HepG2 (cell line): Measurements from ENCODE around the gene WDR81. TPM values are rescaled to one million over a fixed set of nuclear protein-coding genes. Genes with fewer than 3 reads are reported as not detected.

Experiments used
- ATAC-seq: fragments of 200-7000 bp; cut with Tn5 transposase; 3 replicates; pipeline ENCODE4 v1.9.1; 2020; ENCODE audit warnings: mild to moderate bottlenecking, moderate library complexity
- BruUV-seq: library from RNA; stranded (reverse); fragments of 400-500 nt; replicated peaks from 2 replicates; lab custom pipeline; 2021; lab: Mats Ljungman, UMichigan
- CTCF ChIA-PET: fragments of 300-600 bp; formaldehyde crosslinking; extraction: SDS; loops from one replicate; lab custom pipeline; 2021; ENCODE audit warnings: low total read pairs, inconsistent platforms, low intra/inter-chr PET ratio; lab: Yijun Ruan, JAX
- POLR2A ChIA-PET: fragments of 350-600 bp; sonication (Branson Sonifier 250); formaldehyde crosslinking; loops from one replicate; lab custom pipeline; 2020; ENCODE audit warnings: antibody characterized with exemption, inconsistent platforms; lab: Yijun Ruan, JAX
- DNase-seq: peaks from one replicate; pipeline ENCODE4 v3.0.0-alpha.2; 2015; ENCODE audit warnings: low spot score
- FAIRE-seq: peaks from 3 replicates; lab custom pipeline; 2011; peaks lifted over from hg19 to GRCh38; lab: Jason Lieb, UNC
- H2AFZ ChIP-seq: one replicate; pipeline ENCODE4 v1.6.1; 2011; ENCODE audit warnings: low read length, inconsistent platforms
- H3K27ac ChIP-seq: fragments of 300-600 bp; 3 replicates; pipeline ENCODE4 v1.8.0; 2011; ENCODE audit warnings: mixed run types, mild to moderate bottlenecking, mixed read lengths, low read length, inconsistent platforms; ENCODE audit not compliant: insufficient read depth; ENCODE audit errors: extremely low read length
- H3K27me3 ChIP-seq, 2 experiments: fragments of 200-600 bp in 1 of 2; 2 replicates in 1 of 2; 3 replicates in 1 of 2; pipeline versions ENCODE4 v1.6.0 to v1.8.0; 2011; ENCODE audit warnings: low read length in 2 of 2, mild to moderate bottlenecking in 2 of 2, moderate library complexity in 2 of 2, inconsistent platforms in 1 of 2; ENCODE audit not compliant: insufficient read depth in 2 of 2, control insufficient read depth in 1 of 2
- H3K36me3 ChIP-seq, 2 experiments: fragments of 200-600 bp in 1 of 2; replicated peaks in 1 of 2; 2 replicates in 1 of 2; 3 replicates in 1 of 2; pipeline versions ENCODE4 v1.5.1 to v1.8.0; 2011; ENCODE audit warnings: low read length in 2 of 2, inconsistent platforms in 1 of 2; ENCODE audit not compliant: insufficient read depth in 2 of 2, control insufficient read depth in 1 of 2
- H3K4me1 ChIP-seq: 2 replicates; pipeline ENCODE4 v1.5.1; 2012; ENCODE audit warnings: low read length, inconsistent platforms; ENCODE audit not compliant: insufficient read depth
- H3K4me2 ChIP-seq: 2 replicates; pipeline ENCODE4 v1.6.0; 2011; ENCODE audit warnings: low read depth, low read length, inconsistent platforms
- H3K4me3 ChIP-seq, 3 experiments: fragments of 200-600 bp in 1 of 3; sonication (generic), shearing (Covaris generic) in 1 of 3; replicated peaks in 1 of 3; 2 replicates each; pipeline ENCODE4 v1.5.1; 2011 to 2016; ENCODE audit warnings: low read length in 3 of 3, inconsistent platforms in 2 of 3, low read depth in 2 of 3, mild to moderate bottlenecking in 2 of 3, control low read depth in 1 of 3, mixed read lengths in 1 of 3; ENCODE audit not compliant: insufficient read depth in 1 of 3
- H3K79me2 ChIP-seq: one replicate; pipeline ENCODE4 v1.6.1; 2011; ENCODE audit warnings: low read length, inconsistent platforms; ENCODE audit not compliant: insufficient read depth
- H3K9ac ChIP-seq: 2 replicates; pipeline ENCODE4 v1.6.0; 2011; ENCODE audit warnings: mild to moderate bottlenecking, low read depth, low read length, inconsistent platforms; ENCODE audit not compliant: insufficient read depth
- H3K9me3 ChIP-seq: 2 replicates; pipeline ENCODE4 v1.5.1; 2012; ENCODE audit warnings: mild to moderate bottlenecking, low read length
- H4K20me1 ChIP-seq: 2 replicates; pipeline ENCODE4 v1.6.0; 2011; ENCODE audit warnings: inconsistent platforms, mild to moderate bottlenecking, low read length, moderate library complexity; ENCODE audit not compliant: insufficient read depth
- AGO2 ChIP-seq: fragments of 200-400 bp; formaldehyde crosslinking; optimal IDR thresholded peaks from 2 replicates; pipeline ENCODE3; 2017; ENCODE audit warnings: mild to moderate bottlenecking, low read depth, low read length, moderate library complexity
- ARID2 ChIP-seq: sonication (generic); formaldehyde crosslinking; IDR thresholded peaks from 2 replicates; pipeline ENCODE4 v1.8.1; 2022; ENCODE audit warnings: mild to moderate bottlenecking, missing genetic modification reagents, borderline replicate concordance
- GZF1 ChIP-seq: sonication (generic); formaldehyde crosslinking; IDR thresholded peaks from 2 replicates; pipeline ENCODE4 v1.5.1; 2020; ENCODE audit warnings: mild to moderate bottlenecking, missing genetic modification reagents
- HNRNPL ChIP-seq: fragments of 200-400 bp; formaldehyde crosslinking; IDR thresholded peaks from 2 replicates; pipeline ENCODE4 v1.6.1; 2017; ENCODE audit warnings: mild to moderate bottlenecking, low read depth, low read length
- NPAS2 ChIP-seq: sonication (generic); formaldehyde crosslinking; IDR thresholded peaks from 2 replicates; pipeline ENCODE4 v1.8.0; 2022; ENCODE audit warnings: mild to moderate bottlenecking, missing genetic modification reagents, borderline replicate concordance
- XRCC5 ChIP-seq: fragments of 200-400 bp; formaldehyde crosslinking; optimal IDR thresholded peaks from 2 replicates; pipeline ENCODE3; 2017; ENCODE audit warnings: mild to moderate bottlenecking, low read length
- ZNF235 ChIP-seq: sonication (generic); formaldehyde crosslinking; IDR thresholded peaks from 2 replicates; pipeline ENCODE4 v1.8.1; 2023; ENCODE audit warnings: mild to moderate bottlenecking, missing genetic modification reagents, borderline replicate concordance
- ZNF274 ChIP-seq: sonication (generic); formaldehyde crosslinking; IDR thresholded peaks from 2 replicates; pipeline ENCODE4 v1.5.1; 2020; ENCODE audit warnings: mild to moderate bottlenecking, missing genetic modification reagents
- ZNF891 ChIP-seq: sonication (generic); formaldehyde crosslinking; IDR thresholded peaks from 2 replicates; pipeline ENCODE4 v1.5.0; 2020; ENCODE audit warnings: mild to moderate bottlenecking, missing genetic modification reagents
- WGBS: methylation state at CpG from one replicate; pipeline ENCODE4 v1.1.6; 2017; ENCODE audit warnings: low lambda C conversion rate; 5-methylcytosine and 5-hydroxymethylcytosine counted together
- in situ Hi-C: cut with HindIII; loops from 2 replicates; pipeline ENCODE4 v1.10.0; 2017; ENCODE audit warnings: low pct_unique_long_range_greater_than_20kb; ENCODE audit not compliant: extremely low pct_ligation_motif_present
- intact Hi-C: fragments of 100-400 bp; cut with micrococcal nuclease; formaldehyde crosslinking; loops from one replicate; pipeline ENCODE4 v1.10.0; 2022; ENCODE audit not compliant: unreplicated experiment
- polyA plus RNA-seq, 8 experiments: library from polyadenylated mRNA; depleted of rRNA in 3 of 8; stranded (reverse) in 7 of 8; unstranded in 1 of 8; fragments of >200 nt; fragmentation: Illumina TruSeq in 4 of 8; extraction: Trizol in 4 of 8; gene quantifications; 2 replicates each; pipeline versions ENCODE4 v1.2.1 to v1.2.3, GENCODE V29; 2011 to 2016; ENCODE audit warnings: low read depth in 4 of 8, missing spikeins in 1 of 8, mixed read lengths in 1 of 8; ENCODE audit not compliant: insufficient read depth in 1 of 8
- total RNA-seq, 5 experiments: library from RNA; depleted of rRNA; stranded (reverse); fragments of >200 nt; fragmentation: Illumina TruSeq; extraction: Trizol; gene quantifications; 2 replicates each; pipeline ENCODE4 v1.2.3, GENCODE V29; 2016; ENCODE audit warnings: low read depth in 1 of 5
- TF ChIP-seq, protein P1 (sequence below): sonication (generic); formaldehyde crosslinking; IDR thresholded peaks from 2 replicates; pipeline ENCODE4 v1.4.0; 2020; ENCODE audit warnings: missing genetic modification reagents
- TF ChIP-seq, protein P2 (sequence below): sonication (generic); formaldehyde crosslinking; IDR thresholded peaks from 2 replicates; pipeline ENCODE4 v1.5.1; 2020; ENCODE audit warnings: mild to moderate bottlenecking, missing genetic modification reagents, moderate library complexity
- TF ChIP-seq, protein P3 (sequence below): sonication (generic); formaldehyde crosslinking; IDR thresholded peaks from 2 replicates; pipeline ENCODE4 v1.4.0; 2020; ENCODE audit warnings: missing genetic modification reagents, low read depth, mild to moderate bottlenecking, borderline replicate concordance

The WDR81 gene
- total and polyA plus RNA-seq, 2 of the 13 experiments (the other 11 are each of a cell fraction or from before 2014, with no cell fraction given), result 9.1 to 16.7 TPM

DNA sequence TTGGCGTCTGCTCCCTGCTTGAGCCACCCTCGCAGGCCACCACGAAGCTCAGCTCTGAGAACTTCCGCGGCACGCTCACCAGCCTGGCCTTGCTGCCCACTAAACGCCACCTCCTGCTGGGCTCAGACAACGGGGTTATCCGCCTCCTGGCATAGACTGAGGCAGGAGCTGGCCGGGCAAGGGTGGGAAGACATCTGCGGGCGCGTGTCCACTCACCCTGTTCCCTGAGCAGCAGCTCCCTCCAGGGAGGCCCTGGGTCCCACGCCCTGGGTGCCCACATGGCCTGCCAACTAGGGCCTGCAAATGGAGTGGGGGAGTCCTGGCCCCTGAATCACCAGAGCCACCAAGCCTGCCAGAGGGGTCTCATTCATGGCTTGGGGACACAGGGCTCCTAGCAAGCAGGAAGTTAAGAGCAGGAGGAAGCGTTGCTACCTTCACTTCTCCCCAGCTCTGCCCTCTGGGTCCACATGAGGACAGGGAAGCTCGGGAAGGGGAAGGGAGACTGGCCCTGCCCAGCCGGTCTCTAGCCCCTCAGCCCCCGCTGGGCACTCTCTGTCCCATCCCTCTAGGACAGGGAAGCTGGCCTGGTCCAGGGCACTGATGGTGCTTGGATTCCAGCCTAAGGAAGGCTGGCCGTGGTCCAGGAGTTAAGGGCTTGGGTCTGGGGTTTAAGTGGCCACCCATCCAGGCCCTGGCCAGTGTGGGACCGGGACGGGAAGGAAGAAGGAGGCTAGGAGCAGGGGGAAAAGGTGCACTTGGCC, 13.2 kb downstream of the WDR81 start:
- intact Hi-C loops (no loop called here), in situ Hi-C loops (no loop called here)
- H3K4me3 ChIP-seq, result peak overlapping the region in 1 of 3 experiments; percentile 34; a peak in 1 of 6 replicates
- H3K36me3 ChIP-seq, result peaks cover 5% of the 10 kb centered on the region in 2 experiments; a peak in 4 of 5 replicates
- no peaks in the 10 kb centered on the region for H4K20me1 ChIP-seq
- H3K27me3 ChIP-seq, result no peaks in the 10 kb centered on the region
- no TSS peak for BruUV-seq
- H3K9ac ChIP-seq, result no peak overlapping the region
- no peaks in the 10 kb centered on the region for H3K9me3 ChIP-seq
- ChIA-PET CTCF (no interaction called here), POLR2A (interaction anchor here (1.1 to 4.3 kb wide), 6 partner anchors 12 to 36 kb away, joined by 4 to 283 read pairs (median 116); partner anchors contain the start of genes SERPINF1 and WDR81)
- FAIRE-seq (no peak), ATAC-seq (no peak), DNase-seq (no peak)
- WGBS, result 91% methylated on average over 11 of the region's 21 CpGs
- no peak overlapping the region for H2AFZ ChIP-seq
- peak overlapping the region; percentile 83 for H3K27ac ChIP-seq
- H3K4me2 ChIP-seq, result peak overlapping the region; percentile 56; the same call in 1 of the 2 replicates
- peaks cover 7% of the 10 kb centered on the region for H3K79me2 ChIP-seq
- peaks cover 60% of the 10 kb centered on the region for H3K4me1 ChIP-seq
- TF ChIP-seq ARID2, result no peak
- TF ChIP-seq, protein P1, sequence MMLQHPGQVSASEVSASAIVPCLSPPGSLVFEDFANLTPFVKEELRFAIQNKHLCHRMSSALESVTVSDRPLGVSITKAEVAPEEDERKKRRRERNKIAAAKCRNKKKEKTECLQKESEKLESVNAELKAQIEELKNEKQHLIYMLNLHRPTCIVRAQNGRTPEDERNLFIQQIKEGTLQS (CRISPR knock-in tag), result no peak
- 0 out of 2 replicates have a peak, but pooled peaks have one; percentile 38 for TF ChIP-seq ZNF274 (CRISPR knock-in tag)
- peak; percentile 70 for TF ChIP-seq AGO2
- 0 out of 2 replicates have a peak, but pooled peaks have one; percentile 26 for TF ChIP-seq ZNF891
- TF ChIP-seq, protein P2, sequence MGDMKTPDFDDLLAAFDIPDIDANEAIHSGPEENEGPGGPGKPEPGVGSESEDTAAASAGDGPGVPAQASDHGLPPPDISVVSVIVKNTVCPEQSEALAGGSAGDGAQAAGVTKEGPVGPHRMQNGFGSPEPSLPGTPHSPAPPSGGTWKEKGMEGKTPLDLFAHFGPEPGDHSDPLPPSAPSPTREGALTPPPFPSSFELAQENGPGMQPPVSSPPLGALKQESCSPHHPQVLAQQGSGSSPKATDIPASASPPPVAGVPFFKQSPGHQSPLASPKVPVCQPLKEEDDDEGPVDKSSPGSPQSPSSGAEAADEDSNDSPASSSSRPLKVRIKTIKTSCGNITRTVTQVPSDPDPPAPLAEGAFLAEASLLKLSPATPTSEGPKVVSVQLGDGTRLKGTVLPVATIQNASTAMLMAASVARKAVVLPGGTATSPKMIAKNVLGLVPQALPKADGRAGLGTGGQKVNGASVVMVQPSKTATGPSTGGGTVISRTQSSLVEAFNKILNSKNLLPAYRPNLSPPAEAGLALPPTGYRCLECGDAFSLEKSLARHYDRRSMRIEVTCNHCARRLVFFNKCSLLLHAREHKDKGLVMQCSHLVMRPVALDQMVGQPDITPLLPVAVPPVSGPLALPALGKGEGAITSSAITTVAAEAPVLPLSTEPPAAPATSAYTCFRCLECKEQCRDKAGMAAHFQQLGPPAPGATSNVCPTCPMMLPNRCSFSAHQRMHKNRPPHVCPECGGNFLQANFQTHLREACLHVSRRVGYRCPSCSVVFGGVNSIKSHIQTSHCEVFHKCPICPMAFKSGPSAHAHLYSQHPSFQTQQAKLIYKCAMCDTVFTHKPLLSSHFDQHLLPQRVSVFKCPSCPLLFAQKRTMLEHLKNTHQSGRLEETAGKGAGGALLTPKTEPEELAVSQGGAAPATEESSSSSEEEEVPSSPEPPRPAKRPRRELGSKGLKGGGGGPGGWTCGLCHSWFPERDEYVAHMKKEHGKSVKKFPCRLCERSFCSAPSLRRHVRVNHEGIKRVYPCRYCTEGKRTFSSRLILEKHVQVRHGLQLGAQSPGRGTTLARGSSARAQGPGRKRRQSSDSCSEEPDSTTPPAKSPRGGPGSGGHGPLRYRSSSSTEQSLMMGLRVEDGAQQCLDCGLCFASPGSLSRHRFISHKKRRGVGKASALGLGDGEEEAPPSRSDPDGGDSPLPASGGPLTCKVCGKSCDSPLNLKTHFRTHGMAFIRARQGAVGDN (CRISPR knock-in tag), result peak; percentile 1; the same call in 1 of the 2 replicates
- TF ChIP-seq GZF1 (CRISPR knock-in tag), result no peak
- TF ChIP-seq XRCC5, result peak; percentile 47
- no peak for TF ChIP-seq NPAS2 (CRISPR knock-in tag)
- peak; percentile 70; the same call in 1 of the 2 replicates for TF ChIP-seq HNRNPL
- TF ChIP-seq ZNF235 (CRISPR knock-in tag), result no peak
- TF ChIP-seq, protein P3, sequence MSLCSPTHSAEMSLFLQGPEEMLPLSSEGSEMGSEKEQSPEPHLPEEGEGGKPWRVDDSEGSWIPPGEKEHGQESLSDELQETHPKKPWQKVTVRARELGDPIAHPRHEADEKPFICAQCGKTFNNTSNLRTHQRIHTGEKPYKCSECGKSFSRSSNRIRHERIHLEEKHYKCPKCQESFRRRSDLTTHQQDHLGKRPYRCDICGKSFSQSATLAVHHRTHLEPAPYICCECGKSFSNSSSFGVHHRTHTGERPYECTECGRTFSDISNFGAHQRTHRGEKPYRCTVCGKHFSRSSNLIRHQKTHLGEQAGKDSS (CRISPR knock-in tag), result no peak
